Coronary artery (tissue), 2 donors: ENCODE measurements around the gene C1orf226.

ENCODE experiments used
- DNase-seq: peaks from one replicate; pipeline ENCODE4 v3.0.0-alpha.2; 2017; ENCODE audit warnings: low spot score
- H3K27ac ChIP-seq, 2 donors: fragments of 200-600 bp; sonication (generic); one replicate each; pipeline ENCODE4 v1.5.1; 2016 to 2019
- H3K4me3 ChIP-seq: fragments of 200-600 bp; sonication (generic); 2 replicates; pipeline ENCODE4 v1.5.1; 2016; ENCODE audit warnings: mild to moderate bottlenecking, moderate library complexity
- TF ChIP-seq, protein P1 (sequence below): fragments of 200-600 bp; sonication (generic); IDR thresholded peaks from one replicate; pipeline ENCODE4 v1.5.1; 2019; ENCODE audit warnings: antibody characterized with exemption

Gene C1orf226

DNA sequence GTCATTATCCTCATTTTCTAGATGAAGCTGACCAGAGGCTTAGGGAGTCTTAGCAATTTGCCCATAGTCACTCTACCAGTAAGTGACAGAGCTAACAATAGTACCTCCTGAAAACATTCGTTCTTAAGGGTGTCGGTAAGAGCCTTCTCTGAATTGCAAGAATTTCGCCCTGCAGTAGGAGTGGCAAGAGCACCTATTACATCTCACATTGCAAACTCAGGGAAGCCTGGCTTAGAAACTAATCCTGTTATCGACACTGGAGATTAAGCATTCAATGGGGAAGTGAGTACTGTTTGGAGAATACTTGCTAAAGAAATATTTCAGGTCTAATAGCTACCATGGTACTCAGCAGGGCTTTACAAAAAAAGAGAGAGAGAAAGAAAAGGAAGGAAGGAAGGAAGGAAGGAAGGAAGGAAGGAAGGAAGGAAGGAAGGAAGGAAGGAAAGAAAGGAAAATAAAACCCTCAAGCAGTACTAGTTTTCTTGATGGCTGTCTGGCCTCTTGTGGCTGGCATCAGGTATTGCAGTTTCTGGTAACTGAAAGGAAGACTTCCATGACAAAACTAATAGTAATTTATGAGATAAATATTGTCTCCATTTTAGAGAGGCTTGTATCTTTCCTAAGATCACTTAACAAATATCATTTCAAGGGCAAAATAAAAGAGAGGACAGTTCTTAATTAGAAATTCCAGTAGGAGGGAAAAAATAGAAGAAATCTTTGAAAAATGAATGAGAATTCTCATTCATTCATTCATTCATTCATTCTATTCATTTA, 10.4 kb downstream of the C1orf226 start:
- Histone ChIP-seq H3K4me3 (no peak overlapping the region), H3K27ac (no peak overlapping the region)
- no peak for DNase-seq
- TF ChIP-seq, protein P1, sequence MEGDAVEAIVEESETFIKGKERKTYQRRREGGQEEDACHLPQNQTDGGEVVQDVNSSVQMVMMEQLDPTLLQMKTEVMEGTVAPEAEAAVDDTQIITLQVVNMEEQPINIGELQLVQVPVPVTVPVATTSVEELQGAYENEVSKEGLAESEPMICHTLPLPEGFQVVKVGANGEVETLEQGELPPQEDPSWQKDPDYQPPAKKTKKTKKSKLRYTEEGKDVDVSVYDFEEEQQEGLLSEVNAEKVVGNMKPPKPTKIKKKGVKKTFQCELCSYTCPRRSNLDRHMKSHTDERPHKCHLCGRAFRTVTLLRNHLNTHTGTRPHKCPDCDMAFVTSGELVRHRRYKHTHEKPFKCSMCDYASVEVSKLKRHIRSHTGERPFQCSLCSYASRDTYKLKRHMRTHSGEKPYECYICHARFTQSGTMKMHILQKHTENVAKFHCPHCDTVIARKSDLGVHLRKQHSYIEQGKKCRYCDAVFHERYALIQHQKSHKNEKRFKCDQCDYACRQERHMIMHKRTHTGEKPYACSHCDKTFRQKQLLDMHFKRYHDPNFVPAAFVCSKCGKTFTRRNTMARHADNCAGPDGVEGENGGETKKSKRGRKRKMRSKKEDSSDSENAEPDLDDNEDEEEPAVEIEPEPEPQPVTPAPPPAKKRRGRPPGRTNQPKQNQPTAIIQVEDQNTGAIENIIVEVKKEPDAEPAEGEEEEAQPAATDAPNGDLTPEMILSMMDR = peak; percentile 63

DNA sequence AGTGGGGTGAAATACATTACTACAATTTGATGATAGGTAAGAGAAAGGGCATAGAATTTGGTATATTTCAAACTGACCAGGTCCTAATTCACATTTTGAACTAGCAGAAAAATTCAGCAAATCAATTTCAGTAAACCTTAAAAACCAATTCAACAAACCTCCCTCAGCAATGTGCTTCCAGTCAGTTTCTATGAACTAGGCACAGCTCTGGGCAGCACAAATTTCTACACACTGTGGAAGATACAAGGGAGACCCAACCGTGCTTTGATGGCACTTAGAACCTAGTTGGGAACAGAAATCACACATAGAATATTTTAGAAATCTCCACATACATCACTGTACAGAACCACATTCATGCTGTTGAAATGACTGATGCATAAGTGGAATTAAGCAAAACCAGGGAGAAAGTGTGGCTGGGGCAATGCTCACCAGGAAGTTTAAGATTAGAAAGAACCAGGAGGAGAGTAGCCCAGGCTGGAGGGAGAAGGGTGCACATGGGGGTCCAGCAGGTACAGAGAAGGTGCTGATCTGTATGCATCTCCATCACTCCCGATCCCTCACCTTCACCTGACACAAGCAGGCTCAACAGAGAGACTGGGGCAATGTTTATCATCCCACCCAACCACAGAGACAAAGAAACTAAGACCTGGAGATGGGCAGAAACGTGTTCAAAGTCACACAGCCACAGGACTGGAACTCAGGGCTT, 14.8 kb downstream of the C1orf226 start:
- Histone ChIP-seq H3K27ac (no peak overlapping the region), H3K4me3 (no peak overlapping the region)
- DNase-seq = no peak
- TF ChIP-seq, protein P1 = no peak

DNA sequence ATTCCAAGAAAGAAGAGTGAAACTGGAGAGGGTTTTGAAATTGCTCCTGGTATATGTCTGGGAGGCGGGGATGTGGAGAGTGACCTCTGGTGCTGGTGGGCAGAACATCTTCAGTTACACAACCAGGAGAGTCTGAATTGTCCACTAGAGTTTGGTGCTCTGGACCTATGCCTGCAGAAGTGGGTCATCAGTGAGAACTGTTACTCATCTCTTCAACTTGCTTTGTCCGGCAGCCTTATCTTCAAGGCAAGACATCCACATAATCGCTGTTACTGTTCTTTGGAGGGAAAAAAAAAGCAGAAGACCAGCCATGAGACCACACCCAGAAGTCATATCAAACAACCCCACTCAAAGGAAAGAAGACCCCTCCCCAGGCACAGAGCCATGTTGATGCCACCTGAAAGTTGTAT, 15.5 kb downstream of the C1orf226 start:
- DNase-seq = no peak
- Histone ChIP-seq H3K27ac (no peak overlapping the region), H3K4me3 (no peak overlapping the region)
- TF ChIP-seq, protein P1 = no peak

DNA sequence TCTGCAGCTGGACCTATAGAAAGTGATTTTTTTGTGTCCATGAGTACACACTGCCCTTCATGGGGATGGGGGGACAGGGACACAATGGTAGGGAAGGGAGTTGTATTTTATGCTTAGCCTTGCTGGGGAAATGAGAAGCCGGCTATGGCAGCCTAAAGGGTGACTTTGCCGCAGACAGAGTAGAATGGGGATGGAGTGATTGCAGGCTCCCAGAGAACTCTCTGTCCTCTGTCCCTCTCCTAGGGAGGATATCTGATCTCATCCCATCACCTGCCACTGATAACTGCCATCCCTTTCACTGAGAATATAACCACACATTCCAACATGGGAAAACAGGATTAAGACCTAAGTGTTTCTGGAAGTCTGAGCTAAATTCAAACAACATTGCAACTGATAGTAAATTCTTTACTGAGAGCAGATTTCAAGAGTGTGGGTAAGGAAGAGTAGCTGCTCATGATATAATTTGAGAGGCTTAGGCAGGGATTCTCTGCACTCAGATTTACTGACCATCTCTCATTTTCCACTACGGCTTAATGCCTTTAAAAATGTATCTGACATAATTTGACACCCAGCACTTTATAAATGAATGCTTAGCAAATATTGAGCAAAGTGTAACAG, 16.5 kb downstream of the C1orf226 start:
- TF ChIP-seq, protein P1 = no peak
- DNase-seq = no peak
- H3K4me3 ChIP-seq = no peak overlapping the region

DNA sequence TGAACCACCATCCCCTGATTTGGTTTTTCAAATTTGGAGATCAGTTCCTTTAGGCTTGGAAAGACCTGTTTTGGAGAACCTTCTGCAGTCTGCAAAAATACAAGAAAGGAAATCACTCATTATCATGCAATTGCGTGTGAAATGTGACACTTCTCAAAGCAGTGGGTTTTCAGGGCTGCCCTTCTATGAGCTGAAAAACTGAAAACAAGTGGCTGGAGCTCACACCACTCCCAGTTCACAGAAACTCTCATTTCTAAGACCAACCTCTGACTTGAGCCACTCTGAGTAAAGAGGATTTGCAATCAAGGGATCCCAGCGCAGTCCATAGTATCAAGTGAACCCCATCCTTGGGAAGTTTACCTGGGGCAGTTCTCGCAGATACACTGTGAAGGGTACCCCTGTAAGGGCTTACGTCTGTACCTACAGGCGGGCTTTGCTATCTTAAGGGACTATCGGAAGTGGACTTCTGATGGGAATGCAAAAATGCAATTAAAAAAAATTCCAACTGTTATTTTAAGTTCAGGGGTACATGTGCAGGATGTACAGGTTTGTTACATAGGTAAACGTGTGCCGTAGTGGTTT, 17.6 kb downstream of the C1orf226 start:
- no peak for DNase-seq
- Histone ChIP-seq H3K27ac (no peak overlapping the region), H3K4me3 (no peak overlapping the region)
- TF ChIP-seq, protein P1 = no peak

More for the DNA sequence above, 16.5 kb downstream of the C1orf226 start:
- H3K27ac ChIP-seq = no peak overlapping the region

DNA sequence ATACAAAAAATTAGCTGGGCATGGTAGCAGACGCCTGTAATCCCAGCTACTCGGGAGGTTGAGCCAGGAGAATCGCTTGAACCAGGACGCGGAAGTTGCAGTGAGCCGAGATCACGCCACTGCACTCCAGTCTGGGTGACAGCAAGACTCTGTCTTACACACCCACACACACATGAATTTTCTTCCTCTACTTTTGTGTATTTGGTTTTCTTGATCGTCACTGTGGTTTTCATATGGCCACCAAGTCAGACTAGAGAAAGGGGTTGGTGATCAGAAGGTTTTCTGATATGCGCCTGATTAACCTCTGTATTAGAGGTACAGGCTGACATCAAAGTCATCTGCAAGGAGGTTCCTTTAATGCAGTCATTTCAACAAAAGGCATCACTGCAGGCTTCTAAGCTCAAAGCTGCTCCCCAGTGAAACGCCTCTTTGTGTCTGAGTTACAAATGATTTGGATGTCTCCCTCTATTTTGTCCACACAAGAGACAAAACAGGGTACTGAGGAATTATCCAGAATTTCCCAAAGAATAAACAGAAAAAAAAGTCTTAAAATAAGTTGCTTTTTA, 19.3 kb downstream of the C1orf226 start:
- no peak for DNase-seq
- no peak overlapping the region for H3K27ac ChIP-seq
- TF ChIP-seq, protein P1 = no peak
- no peak overlapping the region for H3K4me3 ChIP-seq
